ENCODE data around the gene EPM2A.

EPM2A gene

DNA sequence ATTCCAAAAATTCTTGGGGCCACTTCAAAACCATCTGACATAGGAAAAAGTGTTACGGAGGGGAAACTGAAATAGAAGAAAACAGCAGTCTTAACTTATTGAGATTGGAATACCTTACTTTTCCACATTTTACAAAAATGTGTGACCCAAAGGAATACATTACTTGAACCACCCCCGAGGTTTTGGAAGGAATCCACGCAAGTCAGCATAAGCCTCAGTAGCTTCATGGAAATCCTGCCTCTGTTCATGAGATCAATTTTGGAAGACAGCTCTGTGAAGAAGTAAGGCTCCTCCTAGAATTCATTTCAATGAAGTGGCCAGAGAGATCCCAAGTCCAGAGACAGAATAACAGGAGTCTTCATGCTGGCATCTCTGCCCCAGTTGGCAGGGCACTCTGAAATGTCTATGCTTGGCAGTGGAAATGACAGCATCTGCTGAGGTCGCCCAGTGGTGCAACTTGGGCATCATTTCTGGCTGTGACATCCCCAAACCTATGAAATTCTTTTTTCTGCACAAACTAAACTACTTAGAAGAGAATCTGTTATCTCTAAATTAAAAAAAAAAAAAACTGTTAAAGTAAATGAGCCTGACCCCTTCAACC lies 132.5 kb downstream of the EPM2A start:
- no peak for DNase-seq (ENCODE audit: low spot score)

DNA sequence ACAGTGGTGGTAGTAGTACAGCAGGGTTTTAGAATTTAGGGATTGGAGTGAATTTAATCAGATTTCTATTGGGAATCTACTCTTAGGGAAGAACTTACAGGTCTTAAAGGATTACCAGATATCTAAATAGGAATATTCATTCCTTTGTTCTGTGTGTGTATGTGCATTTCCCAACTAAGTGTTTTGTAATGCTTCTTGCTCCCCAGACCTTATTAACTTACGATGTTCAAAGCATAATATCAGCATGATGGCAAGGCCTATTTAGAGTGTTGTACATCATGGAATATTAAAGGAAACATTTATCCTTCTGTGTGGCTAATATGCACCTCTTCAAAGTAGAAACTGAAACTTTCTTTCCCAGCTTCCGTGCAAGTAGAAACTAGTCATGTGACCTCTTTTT lies 133.9 kb downstream of the EPM2A start:
- DNase-seq (ENCODE audit: low spot score) = no peak

DNA sequence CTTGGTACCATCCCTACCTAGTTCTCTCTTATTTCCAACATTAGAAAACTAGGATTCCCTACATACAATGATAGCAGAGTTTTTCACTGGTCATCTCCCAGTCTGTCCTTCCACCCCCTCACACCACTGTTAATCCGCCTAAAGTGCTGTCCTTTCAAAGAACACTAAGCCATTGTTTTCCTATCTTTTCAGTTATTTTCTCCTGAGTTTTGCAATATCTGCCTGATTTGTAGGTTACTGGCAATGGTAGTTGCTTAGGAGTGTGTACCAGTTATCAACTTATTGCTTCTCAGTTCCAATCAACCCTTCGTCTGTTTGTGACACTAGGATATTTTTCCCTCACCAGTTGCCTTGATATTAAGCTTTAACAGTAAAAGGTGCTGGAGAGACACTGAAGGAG lies 135.0 kb downstream of the EPM2A start:
- no peak for DNase-seq (ENCODE audit: low spot score)

DNA sequence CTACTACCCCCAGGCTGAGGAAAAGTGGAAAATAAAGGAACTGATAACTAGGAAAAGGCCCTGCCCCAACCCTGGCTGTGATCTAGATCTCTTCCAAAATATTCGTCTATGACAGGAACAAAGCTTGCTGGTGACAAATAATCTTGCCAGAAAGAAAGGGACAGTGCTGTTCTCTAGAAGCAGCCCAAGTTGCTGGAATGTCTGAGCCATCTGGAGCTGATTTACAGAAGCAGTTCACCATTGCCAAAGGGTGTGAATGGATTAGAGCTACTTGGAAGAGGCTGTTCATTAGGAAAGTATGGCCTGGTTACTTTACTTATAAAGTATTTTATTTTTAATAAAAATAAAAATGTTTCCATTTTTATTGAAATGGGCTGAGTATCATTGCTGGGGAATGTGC lies 146.3 kb downstream of the EPM2A start:
- peak; percentile 7 for DNase-seq (ENCODE audit: low spot score)

DNA sequence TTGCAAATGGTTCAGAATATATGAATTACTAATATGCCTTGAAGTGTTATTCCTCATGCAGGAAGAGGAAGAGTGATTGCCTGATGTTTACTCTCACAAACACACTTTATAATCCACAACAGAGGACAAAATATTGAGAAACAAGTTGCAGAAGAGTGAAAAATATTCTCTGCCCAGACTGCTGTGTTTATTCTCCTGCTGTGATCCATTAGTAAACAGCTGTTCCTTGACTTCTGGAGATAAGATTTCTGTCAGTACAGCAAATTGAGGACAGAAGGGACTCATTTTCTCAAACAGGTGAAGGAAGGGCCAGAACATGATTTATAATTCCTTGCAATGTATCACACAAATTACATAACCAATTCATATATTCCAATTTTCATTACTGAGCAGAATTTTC lies 148.0 kb downstream of the EPM2A start:
- DNase-seq (ENCODE audit: low spot score) = no peak

DNA sequence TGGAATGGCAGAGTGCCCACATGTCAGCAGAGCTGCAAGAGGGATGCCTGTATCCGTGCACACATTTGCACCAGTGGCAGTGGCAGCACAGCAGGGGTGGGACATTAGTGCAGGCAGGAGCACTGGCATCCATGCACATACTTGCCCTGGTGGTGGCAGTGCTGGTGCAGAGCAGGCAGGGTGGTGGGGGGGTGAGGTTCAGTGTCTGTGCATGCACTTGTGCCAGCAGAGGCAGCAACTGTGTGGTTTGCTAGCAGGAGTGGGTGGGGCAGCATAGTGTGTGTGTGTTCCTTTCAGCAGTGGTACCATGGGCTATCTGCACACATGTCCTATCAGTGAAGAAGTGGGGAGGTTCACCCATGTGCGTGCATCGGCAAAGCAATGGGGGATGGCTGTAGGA lies 151.6 kb downstream of the EPM2A start:
- DNase-seq (ENCODE audit: low spot score) = no peak

Data from GM03348 (cell line).